Measurements from ENCODE around the gene ACSF2.

DNA sequence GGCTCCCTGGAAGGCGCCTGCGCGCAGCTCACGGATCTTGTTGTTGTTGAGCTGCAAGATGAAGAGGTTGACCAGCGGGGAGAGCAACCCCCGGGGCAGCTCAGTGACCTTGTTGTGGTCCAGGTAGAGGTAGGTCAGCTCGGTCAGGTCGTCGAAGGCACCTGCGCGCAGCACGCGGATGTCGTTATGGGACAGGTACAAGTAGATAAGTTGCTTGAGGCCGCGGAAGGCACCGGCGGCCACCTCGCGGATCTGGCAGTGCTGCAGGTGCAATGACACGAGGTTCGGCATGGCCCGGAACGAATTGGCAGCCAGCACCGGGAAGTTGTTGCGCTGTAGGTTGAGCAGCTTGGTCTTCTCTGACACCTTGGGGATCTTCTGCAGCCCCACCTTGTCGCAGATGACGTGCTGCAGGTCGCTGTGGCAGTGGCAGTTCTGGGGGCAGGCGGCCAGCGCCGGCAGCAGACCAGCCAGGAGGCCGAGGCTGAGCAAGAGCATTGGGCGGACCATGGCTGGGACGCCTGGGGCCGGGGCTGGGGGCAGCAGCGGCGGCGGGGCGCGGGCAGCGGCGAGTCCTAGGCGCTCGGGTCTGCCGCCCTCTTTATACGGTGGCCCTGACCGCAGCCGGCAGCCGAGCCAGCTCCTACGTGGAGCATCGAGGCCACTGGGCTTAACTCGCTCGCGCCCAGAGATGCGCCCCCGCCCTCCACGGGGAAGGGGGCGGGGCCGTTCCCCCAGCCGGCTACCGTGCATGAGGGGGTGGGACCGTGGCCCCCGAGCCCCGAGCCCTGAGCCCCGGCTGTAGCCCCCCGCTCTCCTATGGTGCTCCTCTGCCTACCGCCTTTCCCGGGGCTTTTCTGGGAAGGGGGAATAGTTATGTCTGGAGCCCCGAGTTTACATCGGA, 42.5 kb downstream of the ACSF2 start, which contains the start of gene CHAD:
- TF ChIP-seq, protein P1, sequence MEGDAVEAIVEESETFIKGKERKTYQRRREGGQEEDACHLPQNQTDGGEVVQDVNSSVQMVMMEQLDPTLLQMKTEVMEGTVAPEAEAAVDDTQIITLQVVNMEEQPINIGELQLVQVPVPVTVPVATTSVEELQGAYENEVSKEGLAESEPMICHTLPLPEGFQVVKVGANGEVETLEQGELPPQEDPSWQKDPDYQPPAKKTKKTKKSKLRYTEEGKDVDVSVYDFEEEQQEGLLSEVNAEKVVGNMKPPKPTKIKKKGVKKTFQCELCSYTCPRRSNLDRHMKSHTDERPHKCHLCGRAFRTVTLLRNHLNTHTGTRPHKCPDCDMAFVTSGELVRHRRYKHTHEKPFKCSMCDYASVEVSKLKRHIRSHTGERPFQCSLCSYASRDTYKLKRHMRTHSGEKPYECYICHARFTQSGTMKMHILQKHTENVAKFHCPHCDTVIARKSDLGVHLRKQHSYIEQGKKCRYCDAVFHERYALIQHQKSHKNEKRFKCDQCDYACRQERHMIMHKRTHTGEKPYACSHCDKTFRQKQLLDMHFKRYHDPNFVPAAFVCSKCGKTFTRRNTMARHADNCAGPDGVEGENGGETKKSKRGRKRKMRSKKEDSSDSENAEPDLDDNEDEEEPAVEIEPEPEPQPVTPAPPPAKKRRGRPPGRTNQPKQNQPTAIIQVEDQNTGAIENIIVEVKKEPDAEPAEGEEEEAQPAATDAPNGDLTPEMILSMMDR (IDR thresholded peaks at IDR 0.05): no peak
- TF ChIP-seq POLR2A (IDR thresholded peaks at IDR 0.05): no peak

All from thyroid gland (tissue), 4 donors.